Testis (tissue), 3 donors: Measurements from ENCODE around the gene SMYD4. TPM values are rescaled to one million over a fixed set of nuclear protein-coding genes. Genes with fewer than 3 reads are reported as not detected.
A peak's percentile ranks its signal among the peaks of the same experiment; 100 is the strongest.

Experiments used
- DNase-seq: peaks from one replicate; pipeline ENCODE4 v3.0.0-alpha.2; 2019
- H3K27ac ChIP-seq, 2 donors: fragments of 200-600 bp; sonication (generic); one replicate each; pipeline ENCODE4 v1.5.1; 2019
- H3K27me3 ChIP-seq: fragments of 200-600 bp; sonication (generic); one replicate; pipeline ENCODE4 v1.5.1; 2019
- H3K36me3 ChIP-seq: fragments of 200-600 bp; sonication (generic); one replicate; pipeline ENCODE4 v1.5.1; 2017; ENCODE audit warnings: low read depth; ENCODE audit errors: missing control alignments
- H3K4me1 ChIP-seq: fragments of 200-600 bp; sonication (generic); one replicate; pipeline ENCODE4 v1.5.1; 2019
- H3K4me3 ChIP-seq, 2 donors: fragments of 200-600 bp; sonication (generic); one replicate each; pipeline ENCODE4 v1.5.1; 2017 to 2019
- H3K9me3 ChIP-seq: fragments of 200-600 bp; sonication (generic); one replicate; pipeline ENCODE4 v1.5.1; 2017
- CTCF ChIP-seq, 3 experiments: fragments of 450-650 bp in 2 of 3; fragments of 200-600 bp in 1 of 3; sonication (generic) in 1 of 3; IDR thresholded peaks; one replicate each; pipeline ENCODE4 v1.5.1; 2016 to 2019; ENCODE audit warnings: antibody characterized with exemption in 3 of 3, mild to moderate bottlenecking in 2 of 3, moderate library complexity in 1 of 3
- POLR2A ChIP-seq: fragments of 450-650 bp; IDR thresholded peaks from one replicate; pipeline ENCODE4 v1.6.1; 2017; ENCODE audit warnings: antibody characterized with exemption, mild to moderate bottlenecking, moderate library complexity
- WGBS, 2 donors: methylation state at CpG; one replicate each; pipeline ENCODE4 v1.1.5; 2018; 5-methylcytosine and 5-hydroxymethylcytosine counted together
- intact Hi-C: fragments of 100-400 bp; cut with DNase I; formaldehyde crosslinking; loops from one replicate; pipeline ENCODE4 v1.15.1; 2023; ENCODE audit warnings: low total_unique reads
- polyA plus RNA-seq: library from polyadenylated mRNA; stranded (reverse); fragments of 350-450 nt; fragmentation: Illumina TruSeq; extraction: RNeasy Lipid Tissue Mini Kit (QIAGEN cat#74804); gene quantifications from one replicate; pipeline ENCODE4 v1.2.3, GENCODE V29; 2014; ENCODE audit warnings: low read depth, low replicate concordance; ENCODE audit not compliant: insufficient read depth
- total RNA-seq, 2 donors: library from RNA; depleted of rRNA; stranded (reverse); fragments of >200 nt; gene quantifications; one replicate each; pipeline ENCODE4 v1.2.3, GENCODE V29; 2016

SMYD4 gene
- total and polyA plus RNA-seq, 3 donors from 2014 or later: 14.4 to 23.0 (median 21.2) TPM

- no peaks in the 10 kb centered on the region for H3K9me3 ChIP-seq
- intact Hi-C loops: no loop called here
- no peaks in the 10 kb centered on the region for H3K27me3 ChIP-seq
- H3K4me3 ChIP-seq: no peak overlapping the region
- H3K27ac ChIP-seq: peak overlapping the region; percentile 12 to 92
- peak; percentile 71 for DNase-seq
- H3K4me1 ChIP-seq: peaks cover 32% of the 10 kb centered on the region
- TF ChIP-seq POLR2A (no peak), CTCF (IDR thresholded peaks at IDR 0.05) (no peak)
- 59 to 62% methylated on average over 12 to 16 of the region's 16 CpGs for WGBS, 2 donors
- H3K36me3 ChIP-seq: no peaks in the 10 kb centered on the region
Observed at GRCh38 chr17:1787301-1787902, 42.3 kb downstream of the SMYD4 start.

DNA sequence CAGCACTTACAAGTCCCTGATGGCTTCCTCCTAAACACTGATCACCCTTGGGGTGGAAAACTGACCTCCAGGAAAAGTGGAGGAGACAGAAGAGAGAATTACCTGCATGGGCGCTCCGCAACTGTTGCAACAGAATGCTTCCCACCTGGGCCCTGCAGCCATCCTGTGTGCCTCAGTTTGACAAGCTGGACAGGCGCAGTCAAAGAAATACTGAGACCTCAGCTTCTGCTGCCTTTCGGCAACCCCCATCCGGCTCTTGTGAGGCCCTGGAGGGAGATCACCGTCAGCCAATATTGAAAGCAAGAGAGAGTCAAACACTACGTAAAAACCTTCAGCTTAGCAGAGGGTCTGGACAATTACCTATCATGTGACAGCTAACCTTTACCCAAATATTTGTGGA, 43.0 kb downstream of the SMYD4 start:
- DNase-seq: no peak
- no peak overlapping the region for H3K4me3 ChIP-seq
- no peaks in the 10 kb centered on the region for H3K9me3 ChIP-seq
- H3K36me3 ChIP-seq: no peaks in the 10 kb centered on the region
- 63 to 73% methylated on average over 7 of the region's 7 CpGs for WGBS, 2 donors
- H3K27ac ChIP-seq: peak overlapping the region; percentile 12 to 92
- H3K27me3 ChIP-seq: no peaks in the 10 kb centered on the region
- H3K4me1 ChIP-seq: peaks cover 35% of the 10 kb centered on the region
- intact Hi-C loops: no loop called here
- TF ChIP-seq POLR2A: no peak
- no peak for TF ChIP-seq CTCF (IDR thresholded peaks at IDR 0.05)

- Histone ChIP-seq H3K9me3 (no peaks in the 10 kb centered on the region), H3K4me1 (peaks cover 43% of the 10 kb centered on the region), H3K27ac (peak overlapping the region; percentile 33 to 92), H3K36me3 (no peaks in the 10 kb centered on the region), H3K4me3 (no peak overlapping the region), H3K27me3 (no peaks in the 10 kb centered on the region)
- no peak for TF ChIP-seq POLR2A
- TF ChIP-seq CTCF (IDR thresholded peaks at IDR 0.05): no peak
- intact Hi-C loops: no loop called here
- WGBS, 2 donors: 67 to 68% methylated on average over 4 of the region's 4 CpGs
- DNase-seq: no peak
Observed at GRCh38 chr17:1785930-1786329, 43.8 kb downstream of the SMYD4 start.

GRCh38 chr17:1783834-1784611, 45.7 kb downstream of the SMYD4 start:
- intact Hi-C loops: loop anchor here (5.0 kb wide), 1 partner anchor 52 kb away; no protein-coding TSS in a partner anchor
- peak; percentile 91 for DNase-seq
- H3K4me1 ChIP-seq: peaks cover 62% of the 10 kb centered on the region
- 58 to 59% methylated on average over 16 of the region's 16 CpGs for WGBS, 2 donors
- H3K27me3 ChIP-seq: no peaks in the 10 kb centered on the region
- TF ChIP-seq CTCF (IDR thresholded peaks at IDR 0.05) (peak; percentile 87 to 95 (median 93)), POLR2A (peak; percentile 27)
- peak overlapping the region; percentile 93 to 96 for H3K27ac ChIP-seq
- H3K9me3 ChIP-seq: no peaks in the 10 kb centered on the region
- no peak overlapping the region for H3K4me3 ChIP-seq
- H3K36me3 ChIP-seq: no peaks in the 10 kb centered on the region
